Neural cell (in vitro differentiated cells): ENCODE data around the gene AGA. TPM values are rescaled to one million over a fixed set of nuclear protein-coding genes. Genes with fewer than 3 reads are reported as not detected.

Experiments
- H2AFZ ChIP-seq: fragments of 200-600, 300-800 bp; sonication (generic), shearing (Covaris generic); 2 replicates; pipeline ENCODE4 v1.6.0; 2014; ENCODE audit warnings: low read depth, mild to moderate bottlenecking, antibody characterized with exemption, low read length, moderate library complexity
- H3F3A ChIP-seq: fragments of 200-600 bp; shearing (Covaris generic); 2 replicates; pipeline ENCODE4 v1.6.1; 2016; ENCODE audit warnings: mild to moderate bottlenecking, moderate library complexity, mixed read lengths, antibody characterized with exemption, low read length; ENCODE audit not compliant: insufficient read depth, poor library complexity, severe bottlenecking
- H3K27ac ChIP-seq: fragments of 200-600, 300-800 bp; sonication (generic), shearing (Covaris generic); 2 replicates; pipeline ENCODE4 v1.5.1; 2014; ENCODE audit warnings: mild to moderate bottlenecking, low read length, moderate library complexity
- H3K27me3 ChIP-seq: fragments of 300-800, 200-600 bp; sonication (generic), shearing (Covaris generic); 2 replicates; pipeline ENCODE4 v1.6.0; 2014; ENCODE audit warnings: mild to moderate bottlenecking, low read depth, low read length, moderate library complexity; ENCODE audit not compliant: insufficient read depth
- H3K36me3 ChIP-seq: fragments of 300-800, 200-600 bp; sonication (generic), shearing (Covaris generic); 2 replicates; pipeline ENCODE4 v1.5.1; 2014; ENCODE audit warnings: mild to moderate bottlenecking, antibody characterized with exemption, low read length, moderate library complexity; ENCODE audit not compliant: insufficient read depth
- H3K4me2 ChIP-seq: fragments of 300-800, 200-600 bp; sonication (generic), shearing (Covaris generic); 2 replicates; pipeline ENCODE4 v1.6.0; 2014; ENCODE audit warnings: mild to moderate bottlenecking, low read length
- H3K4me3 ChIP-seq: fragments of 300-800, 200-600 bp; sonication (generic), shearing (Covaris generic); 2 replicates; pipeline ENCODE4 v1.5.1; 2014; ENCODE audit warnings: mild to moderate bottlenecking, low read length, moderate library complexity
- H3K79me2 ChIP-seq: fragments of 200-600 bp; shearing (Covaris generic); replicated peaks from 2 replicates; pipeline ENCODE4 v1.6.0; 2014; ENCODE audit warnings: mild to moderate bottlenecking, low read length, moderate library complexity; ENCODE audit not compliant: insufficient read depth
- H3K9ac ChIP-seq: fragments of 300-800, 200-600 bp; sonication (generic), shearing (Covaris generic); 2 replicates; pipeline ENCODE4 v1.6.1; 2016; ENCODE audit warnings: mild to moderate bottlenecking, low read length, mixed read lengths
- H3K9me2 ChIP-seq: fragments of 200-600 bp; shearing (Covaris generic); 2 replicates; pipeline ENCODE4 v1.6.1; 2016; ENCODE audit warnings: mild to moderate bottlenecking, low read length, mixed read lengths; ENCODE audit not compliant: insufficient read depth
- H3K9me3 ChIP-seq: fragments of 200-600, 300-800 bp; sonication (generic), shearing (Covaris generic); 2 replicates; pipeline ENCODE4 v1.6.1; 2016; ENCODE audit warnings: mild to moderate bottlenecking, mixed run types, low read length, moderate library complexity, mixed read lengths
- H4K20me1 ChIP-seq: fragments of 200-600 bp; shearing (Covaris generic); 2 replicates; pipeline ENCODE4 v1.6.1; 2016; ENCODE audit warnings: mild to moderate bottlenecking, mixed run types; ENCODE audit not compliant: insufficient read depth
- CTCF ChIP-seq: fragments of 450-650 bp; IDR thresholded peaks from 2 replicates; pipeline ENCODE4 v1.5.1; 2014; ENCODE audit warnings: antibody characterized with exemption, mild to moderate bottlenecking, moderate library complexity; ENCODE audit not compliant: poor library complexity, severe bottlenecking
- EP300 ChIP-seq: fragments of 450-650 bp; conservative IDR thresholded peaks from 2 replicates; pipeline ENCODE4 v1.6.1; 2014; ENCODE audit warnings: antibody characterized with exemption, mild to moderate bottlenecking, moderate library complexity; ENCODE audit not compliant: poor library complexity, severe bottlenecking
- EZH2 ChIP-seq: fragments of 200-600, 300-800 bp; shearing (Covaris generic), sonication (generic); IDR thresholded peaks from 2 replicates; pipeline ENCODE4 v1.6.1; 2014; ENCODE audit warnings: antibody characterized with exemption, low read length, borderline replicate concordance, mild to moderate bottlenecking; ENCODE audit not compliant: insufficient read depth, poor library complexity, severe bottlenecking
- MXI1 ChIP-seq: fragments of 450-650 bp; conservative IDR thresholded peaks from 2 replicates; pipeline ENCODE4 v1.6.1; 2014; ENCODE audit warnings: antibody characterized with exemption, mild to moderate bottlenecking; ENCODE audit not compliant: poor library complexity, severe bottlenecking
- POLR2AphosphoS5 ChIP-seq: IDR thresholded peaks from 2 replicates; pipeline ENCODE4 v1.6.1; 2012
- RAD21 ChIP-seq: fragments of 450-650 bp; conservative IDR thresholded peaks from 2 replicates; pipeline ENCODE4 v1.6.1; 2014; ENCODE audit warnings: antibody characterized with exemption, mild to moderate bottlenecking, moderate library complexity
- SMC3 ChIP-seq: fragments of 450-650 bp; conservative IDR thresholded peaks from 2 replicates; pipeline ENCODE4 v1.6.1; 2014; ENCODE audit warnings: antibody characterized with exemption, mild to moderate bottlenecking, moderate library complexity; ENCODE audit not compliant: poor library complexity
- TAF1 ChIP-seq: IDR thresholded peaks from 2 replicates; pipeline ENCODE4 v1.6.1; 2012; ENCODE audit warnings: low read depth
- polyA plus RNA-seq: library from polyadenylated mRNA; depleted of rRNA; stranded (reverse); fragments of >200 nt; gene quantifications from 2 replicates; pipeline ENCODE4 v1.2.3, GENCODE V29; 2014
- TF ChIP-seq, protein P1 (sequence below): IDR thresholded peaks from 2 replicates; pipeline ENCODE4 v1.6.1; 2012; ENCODE audit warnings: borderline replicate concordance

AGA gene
- polyA plus RNA-seq, 1 donor from 2014 or later, result 3.1 TPM

DNA sequence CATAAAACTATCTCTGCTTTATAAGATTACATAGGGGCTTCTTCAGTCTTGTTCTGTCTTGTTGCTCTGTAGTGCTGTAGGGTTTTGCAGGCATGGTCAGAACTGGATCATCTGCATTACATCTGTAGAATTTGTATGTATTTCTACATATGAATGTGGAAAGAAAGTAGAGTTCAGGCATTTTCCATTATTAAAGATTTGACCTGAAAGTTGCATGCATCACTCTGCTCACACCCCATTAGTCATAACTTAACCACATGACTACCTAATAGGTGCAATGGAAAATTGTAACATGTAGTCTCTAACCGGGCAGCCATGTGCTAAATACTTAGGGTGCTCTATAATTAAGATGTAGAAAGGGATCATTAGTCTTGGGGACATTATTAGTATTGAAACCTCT, 45.7 kb upstream of the AGA start:
- no peaks in the 10 kb centered on the region for H3K36me3 ChIP-seq
- H3K4me3 ChIP-seq, result no peak overlapping the region
- no peak overlapping the region for H2AFZ ChIP-seq
- H3K9ac ChIP-seq, result no peak overlapping the region
- H4K20me1 ChIP-seq, result no peaks in the 10 kb centered on the region
- H3K9me3 ChIP-seq, result no peaks in the 10 kb centered on the region
- no peak overlapping the region for H3K27ac ChIP-seq
- no peaks in the 10 kb centered on the region for H3K27me3 ChIP-seq
- TF ChIP-seq TAF1 (no peak), RAD21 (no peak), EZH2 (no peak), SMC3 (no peak), POLR2AphosphoS5 (no peak), CTCF (no peak), EP300 (no peak), MXI1 (no peak)
- TF ChIP-seq, protein P1, sequence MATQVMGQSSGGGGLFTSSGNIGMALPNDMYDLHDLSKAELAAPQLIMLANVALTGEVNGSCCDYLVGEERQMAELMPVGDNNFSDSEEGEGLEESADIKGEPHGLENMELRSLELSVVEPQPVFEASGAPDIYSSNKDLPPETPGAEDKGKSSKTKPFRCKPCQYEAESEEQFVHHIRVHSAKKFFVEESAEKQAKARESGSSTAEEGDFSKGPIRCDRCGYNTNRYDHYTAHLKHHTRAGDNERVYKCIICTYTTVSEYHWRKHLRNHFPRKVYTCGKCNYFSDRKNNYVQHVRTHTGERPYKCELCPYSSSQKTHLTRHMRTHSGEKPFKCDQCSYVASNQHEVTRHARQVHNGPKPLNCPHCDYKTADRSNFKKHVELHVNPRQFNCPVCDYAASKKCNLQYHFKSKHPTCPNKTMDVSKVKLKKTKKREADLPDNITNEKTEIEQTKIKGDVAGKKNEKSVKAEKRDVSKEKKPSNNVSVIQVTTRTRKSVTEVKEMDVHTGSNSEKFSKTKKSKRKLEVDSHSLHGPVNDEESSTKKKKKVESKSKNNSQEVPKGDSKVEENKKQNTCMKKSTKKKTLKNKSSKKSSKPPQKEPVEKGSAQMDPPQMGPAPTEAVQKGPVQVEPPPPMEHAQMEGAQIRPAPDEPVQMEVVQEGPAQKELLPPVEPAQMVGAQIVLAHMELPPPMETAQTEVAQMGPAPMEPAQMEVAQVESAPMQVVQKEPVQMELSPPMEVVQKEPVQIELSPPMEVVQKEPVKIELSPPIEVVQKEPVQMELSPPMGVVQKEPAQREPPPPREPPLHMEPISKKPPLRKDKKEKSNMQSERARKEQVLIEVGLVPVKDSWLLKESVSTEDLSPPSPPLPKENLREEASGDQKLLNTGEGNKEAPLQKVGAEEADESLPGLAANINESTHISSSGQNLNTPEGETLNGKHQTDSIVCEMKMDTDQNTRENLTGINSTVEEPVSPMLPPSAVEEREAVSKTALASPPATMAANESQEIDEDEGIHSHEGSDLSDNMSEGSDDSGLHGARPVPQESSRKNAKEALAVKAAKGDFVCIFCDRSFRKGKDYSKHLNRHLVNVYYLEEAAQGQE, result no peak
- no peak overlapping the region for H3K4me2 ChIP-seq
- H3F3A ChIP-seq, result no peaks in the 10 kb centered on the region
- no peaks in the 10 kb centered on the region for H3K79me2 ChIP-seq
- H3K9me2 ChIP-seq, result no peaks in the 10 kb centered on the region

DNA sequence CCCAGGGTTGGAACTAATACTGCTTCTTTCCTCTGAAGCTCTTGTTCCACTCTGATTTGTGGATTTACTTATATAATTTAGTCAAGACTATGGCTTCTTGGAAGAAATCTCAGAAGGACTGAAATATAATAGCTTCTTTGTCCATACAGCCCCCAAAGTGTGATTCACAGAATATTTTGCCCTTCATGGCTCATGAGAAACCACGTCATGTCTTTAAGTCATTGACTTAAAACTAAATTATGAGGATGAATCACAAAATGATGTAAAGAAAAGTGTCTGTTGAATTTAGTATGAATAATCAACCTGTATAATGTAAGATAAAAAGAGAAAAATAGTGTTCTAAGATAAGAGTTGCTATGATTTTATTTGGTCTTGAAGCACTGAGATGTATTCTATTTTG, 43.3 kb upstream of the AGA start:
- Histone ChIP-seq H3K27ac (no peak overlapping the region), H2AFZ (no peak overlapping the region), H3F3A (no peaks in the 10 kb centered on the region), H3K9me2 (no peaks in the 10 kb centered on the region), H3K79me2 (no peaks in the 10 kb centered on the region), H3K36me3 (no peaks in the 10 kb centered on the region), H4K20me1 (no peaks in the 10 kb centered on the region), H3K9ac (no peak overlapping the region), H3K27me3 (no peaks in the 10 kb centered on the region), H3K9me3 (no peaks in the 10 kb centered on the region), H3K4me3 (no peak overlapping the region), H3K4me2 (no peak overlapping the region)
- no peak for TF ChIP-seq RAD21
- TF ChIP-seq, protein P1, result no peak
- no peak for TF ChIP-seq SMC3
- TF ChIP-seq MXI1, result no peak
- no peak for TF ChIP-seq EP300
- TF ChIP-seq POLR2AphosphoS5, result no peak
- no peak for TF ChIP-seq TAF1
